ENCODE measurements around the gene DRD4.

The DRD4 gene

DNA sequence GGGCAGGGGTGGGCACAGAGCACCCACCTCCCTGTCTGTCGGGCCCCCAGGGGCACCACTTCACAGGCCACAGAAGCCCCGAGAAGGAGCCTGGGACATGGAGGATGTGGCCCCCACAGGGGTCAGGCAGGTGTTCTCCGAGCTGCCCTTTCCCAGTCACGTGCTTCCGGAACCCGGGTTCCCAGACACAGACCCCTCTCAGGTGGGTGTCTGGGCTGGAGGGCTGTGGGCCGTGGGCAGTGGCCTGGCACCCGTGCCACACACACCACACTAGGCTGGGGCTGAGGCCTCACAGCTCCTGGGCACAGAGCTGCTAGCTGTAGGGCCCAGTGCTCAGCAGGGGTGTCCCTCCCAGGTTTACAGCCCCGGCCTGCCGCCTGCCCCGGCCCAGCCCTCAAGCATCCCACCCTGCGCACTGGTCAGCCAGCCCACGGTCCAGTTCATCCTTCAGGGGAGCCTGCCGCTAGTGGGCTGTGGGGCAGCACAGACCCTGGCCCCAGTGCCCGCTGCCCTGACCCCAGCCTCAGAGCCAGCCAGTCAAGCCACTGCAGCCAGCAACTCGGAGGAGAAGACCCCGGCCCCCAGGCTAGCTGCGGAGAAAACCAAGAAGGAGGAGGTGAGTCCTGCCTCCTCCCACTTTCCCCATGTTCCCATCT lies 26.8 kb upstream of the DRD4 start:
- DNase-seq (ENCODE audit: low read depth in 2 of 2) = no peak

DNA sequence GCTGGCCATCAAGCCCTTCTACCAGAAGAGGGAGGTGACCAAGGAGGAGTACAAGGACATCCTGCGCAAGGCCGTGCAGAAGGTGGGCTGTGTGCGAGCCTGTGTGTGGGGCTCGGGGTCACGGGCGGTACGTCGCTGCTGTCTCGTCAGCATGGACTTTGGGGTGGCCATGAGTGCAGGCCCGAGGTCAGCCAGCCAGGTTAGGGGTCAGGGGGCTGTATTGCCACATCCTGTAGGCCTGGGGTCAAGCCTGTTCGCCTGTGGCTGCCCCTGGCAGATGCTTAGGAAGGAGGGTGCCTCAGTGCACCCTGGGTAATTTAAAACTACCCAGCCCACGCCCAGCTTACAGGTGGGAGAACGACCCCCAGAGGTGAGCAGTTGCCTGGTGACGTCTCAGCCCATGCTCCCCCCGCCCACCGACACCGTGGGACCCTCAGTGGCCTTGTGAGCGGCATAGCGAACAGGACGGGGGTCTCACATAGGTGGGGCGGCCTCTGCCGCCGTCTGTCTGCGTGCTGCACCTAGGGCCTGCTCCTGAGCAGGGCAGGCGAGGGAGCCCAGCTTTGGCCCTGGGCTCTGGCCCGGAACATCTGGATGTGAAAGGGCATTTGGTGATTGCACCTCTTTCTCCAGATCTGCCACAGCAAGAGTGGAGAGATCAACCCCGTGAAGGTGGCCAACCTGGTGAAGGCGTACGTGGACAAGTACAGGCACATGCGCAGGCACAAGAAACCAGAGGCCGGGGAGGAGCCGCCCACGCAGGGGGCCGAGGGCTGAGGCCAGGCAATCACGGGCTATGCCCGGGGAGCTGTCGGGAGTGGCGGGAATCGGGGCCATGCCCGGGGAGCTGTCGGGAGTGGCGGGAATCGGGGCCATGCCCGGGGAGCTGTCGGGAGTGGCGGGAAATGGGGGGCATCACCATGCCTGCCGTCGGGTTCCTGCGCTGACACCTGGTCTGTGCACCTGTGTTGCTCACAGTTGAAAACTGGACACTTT lies 25.8 kb upstream of the DRD4 start:
- no peak for DNase-seq (ENCODE audit: low read depth in 2 of 2)

- no peak for DNase-seq (ENCODE audit: low read depth in 2 of 2)
Measured at GRCh38 chr11:612201-612960, 24.7 kb upstream of the DRD4 start.

GRCh38 chr11:612961-613300 lies 24.1 kb upstream of the DRD4 start:
- DNase-seq (ENCODE audit: low read depth in 2 of 2) = no peak

DNA sequence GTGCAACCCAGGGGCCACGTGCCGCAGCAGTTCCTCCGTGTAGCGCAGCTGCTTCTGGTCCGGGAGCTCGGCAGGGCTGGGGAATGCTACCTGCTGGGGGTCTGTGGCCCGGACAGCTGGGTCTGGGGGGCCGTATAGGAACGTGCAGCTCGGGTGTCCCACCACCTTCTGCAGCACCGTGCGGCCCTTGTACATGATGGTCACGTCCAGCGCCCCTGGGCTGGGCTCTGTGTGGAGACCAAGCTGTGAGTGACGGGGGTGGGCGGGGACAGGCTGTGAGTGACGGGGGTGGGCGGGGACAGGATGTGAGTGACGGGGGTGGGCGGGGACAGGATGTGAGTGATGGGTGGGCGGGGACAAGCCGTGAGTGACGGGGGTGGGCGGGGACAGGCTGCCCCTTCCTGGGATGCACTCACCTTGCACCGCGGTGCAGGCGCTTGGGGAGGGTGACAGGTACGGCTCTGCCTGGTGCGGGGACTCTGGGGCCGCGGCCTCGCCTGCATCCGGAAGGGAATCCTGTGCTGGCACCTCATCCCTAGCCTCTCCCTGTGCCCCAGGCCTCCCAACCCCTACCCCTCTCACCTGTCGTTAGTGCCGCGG lies 23.6 kb upstream of the DRD4 start:
- DNase-seq (ENCODE audit: low read depth in 2 of 2) = peak; percentile 59 to 79

- DNase-seq (ENCODE audit: low read depth in 2 of 2) = no peak
Measured at GRCh38 chr11:614021-614622, 22.9 kb upstream of the DRD4 start.

GRCh38 chr11:614623-615503 lies 22.2 kb upstream of the DRD4 start:
- DNase-seq (ENCODE audit: low read depth in 2 of 2) = no peak

- peak; percentile 63 to 81 for DNase-seq (ENCODE audit: low read depth in 2 of 2)
Measured at GRCh38 chr11:615504-616319, 21.4 kb upstream of the DRD4 start, which contains the start of gene IRF7. TSS of gene IRF7 (minus strand) at chr11:615950. CDS start at chr11:615364, 586 bp downstream.

DNA sequence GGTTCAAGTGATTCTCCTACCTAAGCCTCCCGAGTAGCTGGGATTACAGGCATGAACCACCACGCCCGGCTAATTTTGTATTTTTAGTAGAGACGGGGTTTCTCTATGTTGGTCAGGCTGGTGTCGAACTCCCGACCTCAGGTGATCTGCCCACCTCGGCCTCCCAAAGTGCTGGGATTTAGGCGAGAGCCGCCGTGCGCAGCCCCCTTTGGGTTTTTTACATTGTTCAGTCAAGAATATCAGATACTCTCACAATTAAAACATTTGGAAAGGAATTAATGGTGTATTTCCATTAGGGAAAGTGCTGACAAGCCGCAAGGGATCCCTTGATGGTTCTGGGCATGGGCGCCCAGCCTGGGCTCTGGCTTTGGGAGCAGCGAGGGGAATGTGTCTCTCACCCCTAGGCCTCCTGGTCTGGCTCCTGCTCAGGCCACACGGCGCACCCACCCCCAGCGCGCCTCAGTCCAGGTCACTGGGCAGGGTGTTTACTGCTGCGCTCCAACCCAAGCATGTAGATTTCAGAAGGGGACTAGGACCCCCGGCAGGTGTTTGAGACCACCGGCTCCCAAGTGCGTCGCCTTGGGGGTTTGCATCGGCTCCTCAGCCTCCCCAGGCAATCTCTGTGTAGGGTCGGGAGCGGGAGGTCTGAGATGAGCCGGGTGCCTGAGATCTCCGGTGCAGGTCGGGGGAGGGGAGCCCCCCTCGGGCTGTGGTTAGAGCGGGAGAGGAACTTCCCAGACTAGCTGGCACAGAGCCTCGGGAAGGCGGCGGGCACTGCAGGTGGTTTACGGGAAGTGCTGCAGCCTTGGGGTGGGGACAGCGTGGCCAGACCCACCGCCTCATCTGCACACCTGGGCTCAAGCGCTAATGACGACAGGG lies 20.5 kb upstream of the DRD4 start:
- DNase-seq (ENCODE audit: low read depth in 2 of 2) = no peak

DNA sequence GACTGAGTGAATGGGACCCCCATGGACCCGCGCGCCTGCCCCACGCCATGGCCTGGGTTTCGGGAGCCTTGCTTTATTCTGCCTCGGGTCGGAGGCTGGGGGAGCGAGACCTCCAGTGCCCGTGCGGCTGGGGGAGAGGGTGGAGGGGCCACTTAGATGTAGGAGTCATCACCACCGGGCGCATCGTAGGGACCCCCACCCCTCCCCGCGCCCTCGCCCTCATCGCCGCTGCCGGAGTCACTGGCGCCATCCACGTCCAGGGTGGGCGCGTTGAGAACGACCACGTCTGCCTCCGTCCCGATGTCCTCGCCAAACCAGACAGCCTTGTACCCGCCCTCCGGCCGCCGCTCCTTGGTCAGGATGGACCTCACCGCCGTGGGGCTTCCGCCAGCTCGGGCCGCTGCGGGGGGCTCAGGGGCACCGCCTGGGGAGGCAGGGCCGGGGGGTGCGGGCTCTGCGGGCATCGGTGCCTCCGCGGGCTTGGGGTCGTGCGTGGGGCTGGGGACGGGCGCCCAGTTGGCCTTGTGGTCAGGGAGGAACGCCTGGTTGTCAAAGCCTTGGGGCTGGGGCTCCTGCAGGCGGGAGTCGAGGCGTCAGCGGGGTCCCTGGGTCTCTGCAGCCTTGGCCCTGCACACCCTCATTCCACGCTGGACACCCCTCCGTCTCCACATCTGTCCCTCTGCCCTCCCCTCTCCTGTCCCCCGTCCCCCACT lies 19.7 kb upstream of the DRD4 start:
- no peak for DNase-seq (ENCODE audit: low read depth in 2 of 2)

- no peak for DNase-seq (ENCODE audit: low read depth in 2 of 2)
Measured at GRCh38 chr11:617912-618682, 19.0 kb upstream of the DRD4 start.

- DNase-seq (ENCODE audit: low read depth in 2 of 2) = no peak
Measured at GRCh38 chr11:618856-619627, 18.0 kb upstream of the DRD4 start.

GRCh38 chr11:619628-620050 lies 17.4 kb upstream of the DRD4 start:
- DNase-seq (ENCODE audit: low read depth in 2 of 2) = no peak

- DNase-seq (ENCODE audit: low read depth in 2 of 2) = no peak
Measured at GRCh38 chr11:620201-620600, 16.9 kb upstream of the DRD4 start.

- DNase-seq (ENCODE audit: low read depth in 2 of 2) = no peak
Measured at GRCh38 chr11:620935-621814, 15.9 kb upstream of the DRD4 start.

All from stimulated activated CD4-positive, alpha-beta T cell treated with anti-CD3 and anti-CD28 coated beads, Interleukin-12 subunit alpha, Interleukin-12 subunit beta, amount 100 ng/mL, for 24 hours (primary cell).